SU-DHL-6 (cell line): ENCODE data around the gene ALK.

Source experiments
- H2AFZ ChIP-seq: fragments of 200-600 bp; sonication (generic); 2 replicates; pipeline ENCODE4 v1.6.1; 2014; ENCODE audit warnings: low read depth, mild to moderate bottlenecking, moderate library complexity, mixed read lengths, antibody characterized with exemption, low read length; ENCODE audit not compliant: severe bottlenecking
- H3F3A ChIP-seq: fragments of 200-600 bp; shearing (Covaris generic); 2 replicates; pipeline ENCODE4 v1.6.0; 2016; ENCODE audit warnings: antibody characterized with exemption, mild to moderate bottlenecking; ENCODE audit not compliant: insufficient read depth
- H3K27ac ChIP-seq: fragments of 200-600 bp; sonication (generic); 2 replicates; pipeline ENCODE4 v1.5.1; 2016; ENCODE audit warnings: low read depth, mild to moderate bottlenecking, low read length, moderate library complexity, mixed read lengths
- H3K27me3 ChIP-seq: fragments of 200-600 bp; sonication (generic), shearing (Covaris generic); 2 replicates; pipeline ENCODE4 v1.6.0; 2014; ENCODE audit warnings: mild to moderate bottlenecking, low read length
- H3K36me3 ChIP-seq: fragments of 200-600 bp; sonication (generic); 2 replicates; pipeline ENCODE4 v1.6.1; 2014; ENCODE audit warnings: mild to moderate bottlenecking, low read length, mixed read lengths
- H3K4me2 ChIP-seq: fragments of 300-600, 200-600 bp; shearing (Covaris generic), sonication (generic); 2 replicates; pipeline ENCODE4 v1.6.0; 2014; ENCODE audit warnings: low read length, low read depth, mild to moderate bottlenecking; ENCODE audit not compliant: poor library complexity, severe bottlenecking
- H3K4me3 ChIP-seq: fragments of 200-600 bp; sonication (generic); 2 replicates; pipeline ENCODE4 v1.5.1; 2014; ENCODE audit warnings: antibody characterized with exemption, low read length, mild to moderate bottlenecking, mixed read lengths; ENCODE audit not compliant: insufficient read depth, poor library complexity, severe bottlenecking
- H3K79me2 ChIP-seq: fragments of 200-600 bp; sonication (generic); 2 replicates; pipeline ENCODE4 v1.6.1; 2014; ENCODE audit warnings: mild to moderate bottlenecking, low read length, moderate library complexity; ENCODE audit not compliant: insufficient read depth
- H3K9ac ChIP-seq: fragments of 200-600 bp; sonication (generic); 2 replicates; pipeline ENCODE4 v1.7.0; 2014; ENCODE audit warnings: mild to moderate bottlenecking, low read length
- H3K9me2 ChIP-seq: fragments of 200-600 bp; sonication (generic); replicated peaks from 2 replicates; pipeline ENCODE4 v1.6.1; 2014; ENCODE audit warnings: low read length; ENCODE audit not compliant: insufficient read depth
- H3K9me3 ChIP-seq: fragments of 200-600 bp; sonication (generic); 2 replicates; pipeline ENCODE4 v1.6.1; 2014; ENCODE audit warnings: low read length, mixed read lengths; ENCODE audit not compliant: insufficient read depth
- H4K20me1 ChIP-seq: fragments of 200-600 bp; sonication (generic); 2 replicates; pipeline ENCODE4 v1.6.1; 2014; ENCODE audit warnings: low read depth, mild to moderate bottlenecking, antibody characterized with exemption, low read length, moderate library complexity, mixed read lengths
- EZH2phosphoT487 ChIP-seq: fragments of 200-600 bp; sonication (generic), shearing (Covaris generic); conservative IDR thresholded peaks from 2 replicates; pipeline ENCODE4 v1.6.1; 2018; ENCODE audit warnings: mild to moderate bottlenecking, antibody characterized with exemption, low read length, moderate library complexity, mixed read lengths
- TF ChIP-seq, protein P1 (sequence below): fragments of 200-600 bp; sonication (generic); IDR thresholded peaks from one replicate; pipeline ENCODE4 v1.5.1; 2017; ENCODE audit warnings: antibody characterized with exemption, mild to moderate bottlenecking, low read length, moderate library complexity; ENCODE audit not compliant: insufficient read depth, poor library complexity, severe bottlenecking

Gene ALK

DNA sequence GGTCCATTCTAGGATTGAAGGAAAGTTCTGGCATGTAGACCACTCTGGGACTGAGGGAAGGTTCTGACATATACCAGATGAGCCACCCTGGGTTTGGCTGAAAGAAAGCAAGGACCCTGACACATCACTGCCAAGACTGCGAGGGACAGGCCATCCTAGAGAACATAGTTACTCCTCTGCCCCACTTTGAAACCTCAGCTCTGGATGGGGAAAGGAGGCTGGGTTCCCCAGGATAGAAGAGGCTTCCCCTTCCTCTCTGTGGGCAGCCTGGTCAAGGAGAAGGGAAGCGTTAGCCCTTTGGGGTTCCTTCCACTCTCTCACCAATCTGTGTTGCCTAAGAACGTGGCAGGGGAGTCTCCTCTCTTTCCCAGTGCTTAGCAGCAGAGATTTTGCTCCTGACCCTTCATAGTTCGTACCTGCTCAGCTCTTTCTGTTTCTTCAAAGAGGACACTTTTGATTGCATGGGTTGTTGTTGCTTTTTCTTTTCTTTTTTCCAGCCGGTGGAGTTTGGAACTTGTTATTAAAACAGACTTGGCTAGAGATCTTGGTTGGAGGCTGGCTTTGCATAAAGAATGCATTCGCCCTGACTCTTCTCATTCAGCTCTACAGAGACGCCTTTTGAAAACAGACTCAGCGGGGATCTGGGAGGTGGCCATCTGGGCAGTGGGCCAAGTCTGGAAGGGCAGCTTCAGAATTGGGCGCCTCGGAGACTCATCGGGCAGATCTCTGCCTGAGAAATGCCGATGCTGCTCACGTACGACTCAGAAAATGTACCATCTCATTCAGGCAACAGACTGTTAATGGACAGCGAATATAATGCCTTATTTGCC is 640.1 kb downstream of the ALK start:
- no peaks in the 10 kb centered on the region for H3K27me3 ChIP-seq
- no peak overlapping the region for H3K4me2 ChIP-seq
- H3K9ac ChIP-seq, result no peak overlapping the region
- H3K9me2 ChIP-seq, result no peaks in the 10 kb centered on the region
- H2AFZ ChIP-seq, result no peak overlapping the region
- no peak overlapping the region for H3K27ac ChIP-seq
- H3K9me3 ChIP-seq, result no peaks in the 10 kb centered on the region
- no peak for TF ChIP-seq EZH2phosphoT487
- TF ChIP-seq, protein P1, sequence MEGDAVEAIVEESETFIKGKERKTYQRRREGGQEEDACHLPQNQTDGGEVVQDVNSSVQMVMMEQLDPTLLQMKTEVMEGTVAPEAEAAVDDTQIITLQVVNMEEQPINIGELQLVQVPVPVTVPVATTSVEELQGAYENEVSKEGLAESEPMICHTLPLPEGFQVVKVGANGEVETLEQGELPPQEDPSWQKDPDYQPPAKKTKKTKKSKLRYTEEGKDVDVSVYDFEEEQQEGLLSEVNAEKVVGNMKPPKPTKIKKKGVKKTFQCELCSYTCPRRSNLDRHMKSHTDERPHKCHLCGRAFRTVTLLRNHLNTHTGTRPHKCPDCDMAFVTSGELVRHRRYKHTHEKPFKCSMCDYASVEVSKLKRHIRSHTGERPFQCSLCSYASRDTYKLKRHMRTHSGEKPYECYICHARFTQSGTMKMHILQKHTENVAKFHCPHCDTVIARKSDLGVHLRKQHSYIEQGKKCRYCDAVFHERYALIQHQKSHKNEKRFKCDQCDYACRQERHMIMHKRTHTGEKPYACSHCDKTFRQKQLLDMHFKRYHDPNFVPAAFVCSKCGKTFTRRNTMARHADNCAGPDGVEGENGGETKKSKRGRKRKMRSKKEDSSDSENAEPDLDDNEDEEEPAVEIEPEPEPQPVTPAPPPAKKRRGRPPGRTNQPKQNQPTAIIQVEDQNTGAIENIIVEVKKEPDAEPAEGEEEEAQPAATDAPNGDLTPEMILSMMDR, result no peak
- H3K79me2 ChIP-seq, result no peaks in the 10 kb centered on the region
- H3K36me3 ChIP-seq, result no peaks in the 10 kb centered on the region
- no peak overlapping the region for H3K4me3 ChIP-seq
- H4K20me1 ChIP-seq, result no peaks in the 10 kb centered on the region
- H3F3A ChIP-seq, result no peaks in the 10 kb centered on the region

DNA sequence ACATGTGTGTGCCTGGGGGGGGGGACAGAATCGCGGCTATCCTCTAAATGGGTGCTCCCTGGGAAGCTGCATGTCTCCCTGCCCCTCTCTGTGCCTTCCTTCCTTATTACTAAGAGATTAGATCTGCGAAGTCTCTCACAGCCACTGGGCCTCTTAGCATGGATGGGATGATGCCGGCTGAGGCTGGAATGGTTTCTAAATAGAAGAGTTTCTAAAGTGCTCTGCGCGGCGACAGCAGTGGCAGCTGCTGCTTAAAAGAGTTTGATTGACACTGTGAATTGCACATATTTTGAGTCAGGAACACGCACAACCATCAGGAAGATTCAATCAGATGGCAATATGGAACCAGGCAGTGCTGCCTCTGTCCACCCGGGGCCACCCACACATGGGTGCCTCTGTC is 642.4 kb downstream of the ALK start:
- Histone ChIP-seq H3K4me2 (no peak overlapping the region), H3K9me2 (no peaks in the 10 kb centered on the region), H3K9me3 (no peaks in the 10 kb centered on the region), H3K4me3 (no peak overlapping the region), H3K79me2 (no peaks in the 10 kb centered on the region), H3F3A (no peaks in the 10 kb centered on the region), H3K9ac (no peak overlapping the region), H4K20me1 (no peaks in the 10 kb centered on the region), H3K36me3 (no peaks in the 10 kb centered on the region), H3K27ac (no peak overlapping the region), H2AFZ (no peak overlapping the region), H3K27me3 (no peaks in the 10 kb centered on the region)
- no peak for TF ChIP-seq EZH2phosphoT487
- TF ChIP-seq, protein P1, result no peak

DNA sequence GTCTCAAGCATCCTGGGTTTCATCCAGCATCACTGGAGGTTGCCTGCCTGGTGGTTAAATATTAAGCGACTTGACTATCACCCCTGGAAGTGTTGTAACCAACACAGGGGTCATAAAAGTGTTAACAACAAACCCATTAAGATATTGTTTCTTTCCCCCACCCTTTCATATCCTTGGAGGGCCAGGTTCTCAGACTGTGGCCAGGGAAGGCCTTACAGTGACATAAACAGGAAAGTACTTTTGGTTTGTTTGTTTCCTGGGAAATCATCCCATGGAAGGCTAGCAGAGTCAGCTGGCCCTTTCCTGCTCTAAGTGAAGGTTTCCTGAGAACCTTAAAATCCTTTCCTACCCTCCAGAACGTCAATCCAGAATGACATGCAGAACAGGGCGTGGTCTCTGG is 645.2 kb downstream of the ALK start:
- Histone ChIP-seq H4K20me1 (no peaks in the 10 kb centered on the region), H3K4me2 (no peak overlapping the region), H3K9me2 (no peaks in the 10 kb centered on the region), H3K27me3 (no peaks in the 10 kb centered on the region), H3K4me3 (no peak overlapping the region), H2AFZ (no peak overlapping the region), H3K36me3 (no peaks in the 10 kb centered on the region), H3K9ac (no peak overlapping the region), H3F3A (no peaks in the 10 kb centered on the region), H3K79me2 (no peaks in the 10 kb centered on the region), H3K27ac (no peak overlapping the region), H3K9me3 (no peaks in the 10 kb centered on the region)
- TF ChIP-seq EZH2phosphoT487, result no peak
- TF ChIP-seq, protein P1, result no peak
